ENCODE results near the gene CAT. TPM values are rescaled to one million over a fixed set of nuclear protein-coding genes. Genes with fewer than 3 reads are reported as not detected.

Gene CAT
- total RNA-seq, 4 donors from 2014 or later: 81.0 to 213 (median 125) TPM

DNA sequence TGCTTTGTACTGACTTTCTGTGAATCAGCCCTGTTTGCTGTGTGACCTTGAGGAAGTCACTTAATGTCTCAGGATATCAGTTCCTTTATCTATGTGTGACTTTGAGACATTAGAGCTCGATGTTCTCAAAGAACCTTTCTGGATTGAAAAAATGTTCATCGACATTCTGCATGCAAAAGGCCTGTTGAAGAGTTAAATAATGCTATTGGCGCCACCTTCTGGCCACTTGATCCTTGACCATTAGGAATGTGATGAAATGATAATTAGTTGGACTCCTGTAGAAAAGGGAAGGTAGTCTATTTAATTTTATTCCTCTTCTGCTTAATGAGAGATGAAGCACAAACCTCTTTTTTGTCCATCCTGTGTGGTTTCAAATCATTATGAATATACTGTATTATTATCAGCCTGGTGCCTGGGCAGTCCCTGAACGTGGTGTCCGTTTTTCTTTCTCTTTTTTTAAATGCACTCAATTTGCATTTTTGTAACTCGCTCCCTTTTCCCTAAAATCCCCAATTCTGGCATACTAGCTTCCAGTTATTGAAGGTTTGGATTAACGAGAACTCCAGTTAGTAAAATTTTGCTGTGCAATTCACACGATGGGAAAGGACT is 54.2 kb downstream of the CAT start:
- no peaks in the 10 kb centered on the region for H3K4me1 ChIP-seq
- H3K4me3 ChIP-seq: no peak overlapping the region
- TF ChIP-seq, protein P1, sequence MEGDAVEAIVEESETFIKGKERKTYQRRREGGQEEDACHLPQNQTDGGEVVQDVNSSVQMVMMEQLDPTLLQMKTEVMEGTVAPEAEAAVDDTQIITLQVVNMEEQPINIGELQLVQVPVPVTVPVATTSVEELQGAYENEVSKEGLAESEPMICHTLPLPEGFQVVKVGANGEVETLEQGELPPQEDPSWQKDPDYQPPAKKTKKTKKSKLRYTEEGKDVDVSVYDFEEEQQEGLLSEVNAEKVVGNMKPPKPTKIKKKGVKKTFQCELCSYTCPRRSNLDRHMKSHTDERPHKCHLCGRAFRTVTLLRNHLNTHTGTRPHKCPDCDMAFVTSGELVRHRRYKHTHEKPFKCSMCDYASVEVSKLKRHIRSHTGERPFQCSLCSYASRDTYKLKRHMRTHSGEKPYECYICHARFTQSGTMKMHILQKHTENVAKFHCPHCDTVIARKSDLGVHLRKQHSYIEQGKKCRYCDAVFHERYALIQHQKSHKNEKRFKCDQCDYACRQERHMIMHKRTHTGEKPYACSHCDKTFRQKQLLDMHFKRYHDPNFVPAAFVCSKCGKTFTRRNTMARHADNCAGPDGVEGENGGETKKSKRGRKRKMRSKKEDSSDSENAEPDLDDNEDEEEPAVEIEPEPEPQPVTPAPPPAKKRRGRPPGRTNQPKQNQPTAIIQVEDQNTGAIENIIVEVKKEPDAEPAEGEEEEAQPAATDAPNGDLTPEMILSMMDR (IDR thresholded peaks at IDR 0.05): peak; percentile 52 to 64 (median 58)
- no peak for TF ChIP-seq EP300 (IDR thresholded peaks at IDR 0.05)
- no peak overlapping the region for H3K27ac ChIP-seq
- no peak for ATAC-seq
- no peaks in the 10 kb centered on the region for H3K36me3 ChIP-seq
- H3K9me3 ChIP-seq: no peaks in the 10 kb centered on the region
- WGBS, 2 donors (ENCODE audit: low coverage in 1 of 2): 38 to 42% methylated on average over 7 to 8 of the region's 8 CpGs
- peaks cover 13% of the 10 kb centered on the region for H3K27me3 ChIP-seq

DNA sequence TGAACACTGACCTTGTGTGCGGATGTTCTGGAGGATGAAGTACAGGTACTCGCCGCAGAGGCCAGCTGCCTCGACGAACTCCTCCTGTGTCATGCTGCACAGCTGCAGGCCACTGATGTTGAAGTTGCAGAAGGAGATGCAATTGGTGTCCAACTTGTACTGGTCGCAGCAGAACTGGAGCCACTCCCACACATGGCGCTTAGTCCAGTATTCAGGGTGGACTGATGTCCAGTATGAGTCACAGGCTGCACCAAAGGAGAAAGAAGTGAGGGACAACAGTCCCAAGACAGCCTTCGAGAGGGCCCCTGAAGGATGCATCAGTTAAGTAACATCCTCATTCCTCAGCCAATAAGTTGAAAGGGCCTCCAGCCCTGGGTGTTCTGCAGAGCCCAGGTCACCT is 54.7 kb downstream of the CAT start:
- TF ChIP-seq EP300 (IDR thresholded peaks at IDR 0.05): no peak
- 43 to 87% methylated on average over 3 to 5 of the region's 8 CpGs for WGBS, 2 donors (ENCODE audit: low coverage in 1 of 2)
- no peak for ATAC-seq
- no peaks in the 10 kb centered on the region for H3K4me1 ChIP-seq
- no peaks in the 10 kb centered on the region for H3K36me3 ChIP-seq
- H3K27ac ChIP-seq: no peak overlapping the region
- H3K27me3 ChIP-seq: peaks cover 13% of the 10 kb centered on the region
- no peak overlapping the region for H3K4me3 ChIP-seq
- no peaks in the 10 kb centered on the region for H3K9me3 ChIP-seq

DNA sequence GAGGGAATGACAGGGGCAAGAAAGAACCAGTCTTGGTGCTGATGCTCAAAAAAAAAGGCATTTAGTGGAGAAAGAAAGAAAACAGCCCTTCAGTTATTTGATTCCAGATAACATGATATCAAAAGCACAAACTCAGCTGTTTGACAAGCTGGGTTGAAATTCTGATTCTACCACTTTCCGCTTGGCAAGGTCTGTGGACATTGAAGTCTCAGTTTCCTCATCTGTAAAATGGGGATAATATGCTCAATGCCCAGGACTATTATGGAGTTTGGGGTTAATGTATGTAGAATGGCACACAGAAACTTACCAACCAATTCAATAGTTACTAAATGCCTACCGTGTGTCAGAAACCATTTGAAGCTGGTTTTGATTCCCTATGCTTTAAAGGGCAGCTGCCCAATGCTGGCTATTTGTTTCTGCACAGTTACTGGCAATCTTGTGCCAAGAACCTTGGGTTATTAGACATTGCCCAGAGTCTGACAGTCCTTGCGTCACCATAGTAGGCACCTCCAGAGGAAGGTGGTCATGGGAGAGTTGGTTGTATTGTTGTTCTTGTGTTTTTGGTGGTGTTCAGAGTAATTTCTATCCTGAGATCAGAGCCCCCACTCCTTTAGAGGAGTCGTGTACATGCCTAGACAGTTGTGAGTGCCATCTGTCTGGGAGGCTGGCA is 55.3 kb downstream of the CAT start:
- Histone ChIP-seq H3K27ac (no peak overlapping the region), H3K36me3 (no peaks in the 10 kb centered on the region), H3K4me1 (no peaks in the 10 kb centered on the region), H3K4me3 (no peak overlapping the region), H3K27me3 (peaks cover 13% of the 10 kb centered on the region), H3K9me3 (no peaks in the 10 kb centered on the region)
- ATAC-seq: no peak
- no peak for TF ChIP-seq POLR2AphosphoS5 (IDR thresholded peaks at IDR 0.05)
- no peak for TF ChIP-seq POLR2A (IDR thresholded peaks at IDR 0.05)
- TF ChIP-seq, protein P1 (IDR thresholded peaks at IDR 0.05): no peak
- TF ChIP-seq EP300 (IDR thresholded peaks at IDR 0.05): no peak
- 86 to 91% methylated on average over 3 of the region's 4 CpGs for WGBS, 2 donors (ENCODE audit: low coverage in 1 of 2)

DNA sequence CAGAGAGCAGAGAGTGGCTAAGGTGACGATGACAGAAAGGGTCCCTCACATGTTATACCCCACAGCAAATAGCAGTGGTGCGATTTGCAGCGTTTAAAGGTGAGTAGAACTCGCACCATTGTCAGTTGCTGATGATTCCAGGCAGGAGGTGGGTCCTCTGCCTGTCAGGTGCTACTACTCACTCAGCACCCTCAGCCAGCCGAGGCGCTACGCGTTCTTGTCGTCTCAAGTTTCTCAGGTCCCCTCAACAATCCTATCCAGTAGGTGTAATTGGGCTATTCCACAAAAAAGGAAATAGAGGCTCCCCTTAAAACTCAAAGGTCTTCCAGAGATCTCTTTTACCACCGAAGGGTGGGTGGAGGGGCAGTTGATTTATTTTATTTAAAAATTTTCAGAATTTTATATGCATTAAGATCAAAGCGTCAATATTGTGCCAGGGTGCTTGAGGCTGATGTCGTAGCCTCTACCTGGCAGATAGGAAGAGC is 56.5 kb downstream of the CAT start:
- H3K27me3 ChIP-seq: peaks cover 20% of the 10 kb centered on the region
- WGBS, 2 donors (ENCODE audit: low coverage in 1 of 2): 86 to 89% methylated on average over 8 to 9 of the region's 12 CpGs
- TF ChIP-seq EP300 (IDR thresholded peaks at IDR 0.05): no peak
- H3K27ac ChIP-seq: no peak overlapping the region
- no peaks in the 10 kb centered on the region for H3K36me3 ChIP-seq
- H3K9me3 ChIP-seq: no peaks in the 10 kb centered on the region
- H3K4me1 ChIP-seq: no peaks in the 10 kb centered on the region
- H3K4me3 ChIP-seq: no peak overlapping the region
- ATAC-seq: no peak

DNA sequence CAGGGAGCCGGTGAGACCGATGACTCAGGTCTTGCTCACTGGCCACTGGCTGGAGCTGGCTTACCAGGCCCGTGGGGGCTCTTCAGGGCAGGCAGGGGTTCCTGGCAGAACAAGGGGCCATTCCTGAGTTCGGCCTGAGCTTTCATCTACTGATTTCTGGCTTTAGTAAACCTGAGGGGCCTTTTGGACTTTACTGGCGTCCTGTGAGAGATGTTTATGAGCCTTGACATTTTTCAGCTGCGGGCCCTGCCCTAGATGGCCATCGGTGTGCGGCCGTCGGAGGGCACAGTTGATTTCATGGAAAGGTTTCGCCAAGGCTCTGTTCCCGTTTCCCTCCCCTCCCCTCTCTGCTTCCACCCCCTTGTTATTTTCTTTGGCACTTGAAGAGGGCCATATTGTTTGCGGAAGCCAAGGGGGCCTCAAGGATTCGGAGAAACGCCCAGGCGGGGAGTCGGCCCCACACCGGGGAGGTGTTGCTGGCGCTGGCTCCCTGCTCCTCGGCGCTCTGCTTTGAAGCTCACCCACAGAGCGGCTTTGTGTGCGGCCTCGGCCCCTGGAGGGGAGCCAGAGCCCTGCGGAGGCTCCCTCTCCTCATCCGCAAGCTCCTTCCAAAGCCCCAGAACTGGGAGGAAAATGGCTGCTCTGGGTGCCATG is 57.1 kb downstream of the CAT start:
- no peak overlapping the region for H3K4me3 ChIP-seq
- peaks cover 20% of the 10 kb centered on the region for H3K27me3 ChIP-seq
- no peak for ATAC-seq
- no peaks in the 10 kb centered on the region for H3K4me1 ChIP-seq
- H3K9me3 ChIP-seq: no peaks in the 10 kb centered on the region
- TF ChIP-seq, protein P1 (IDR thresholded peaks at IDR 0.05): no peak
- TF ChIP-seq EP300 (IDR thresholded peaks at IDR 0.05) (no peak), POLR2A (IDR thresholded peaks at IDR 0.05) (no peak), POLR2AphosphoS5 (IDR thresholded peaks at IDR 0.05) (no peak)
- no peak overlapping the region for H3K27ac ChIP-seq
- WGBS, 2 donors (ENCODE audit: low coverage in 1 of 2): 36 to 76% methylated on average over 3 to 6 of the region's 26 CpGs
- H3K36me3 ChIP-seq: no peaks in the 10 kb centered on the region
